ENCODE measurements around the gene TTLL10. TPM values are rescaled to one million over a fixed set of nuclear protein-coding genes. Genes with fewer than 3 reads are reported as not detected.

Gene TTLL10
- total RNA-seq, 1 donor from 2014 or later = 0.16 TPM

DNA sequence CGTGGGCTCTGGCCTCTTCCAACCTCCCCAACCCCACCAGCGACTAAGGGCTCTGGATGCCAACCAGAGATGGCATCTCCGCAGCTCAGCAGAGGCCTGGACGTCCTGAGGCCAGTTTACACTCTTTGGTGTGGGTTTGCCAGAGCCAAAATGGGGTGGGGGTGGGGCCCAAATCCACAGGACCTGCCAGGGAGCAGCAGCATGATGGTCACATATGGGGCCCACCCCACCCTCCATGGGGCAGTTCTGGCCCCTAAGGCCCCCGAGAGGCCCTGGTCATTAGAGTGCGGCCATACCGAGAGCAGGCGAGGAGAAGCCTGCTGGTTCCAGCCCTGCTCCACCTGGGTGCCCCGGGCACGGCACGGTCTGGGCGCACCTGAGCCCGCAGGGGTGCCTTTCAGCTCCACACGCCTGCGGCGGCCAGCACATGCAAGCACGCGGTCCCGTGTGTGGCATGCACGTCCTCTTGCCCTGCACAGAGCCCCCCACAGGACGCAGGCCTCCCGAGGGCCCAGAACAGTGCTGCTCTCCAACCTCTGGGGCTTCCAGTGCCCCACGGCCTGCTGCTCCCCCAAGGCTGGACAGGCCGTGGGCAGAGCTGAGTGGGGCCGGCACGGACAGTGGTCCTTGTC lies 68.0 kb downstream of the TTLL10 start:
- CTCF ChIA-PET = interaction anchor here (1.5 kb wide), 1 partner anchor 119 kb away, joined by 3 read pairs; no protein-coding TSS in a partner anchor
- no peak overlapping the region for H3K27ac Mint-ChIP-seq

DNA sequence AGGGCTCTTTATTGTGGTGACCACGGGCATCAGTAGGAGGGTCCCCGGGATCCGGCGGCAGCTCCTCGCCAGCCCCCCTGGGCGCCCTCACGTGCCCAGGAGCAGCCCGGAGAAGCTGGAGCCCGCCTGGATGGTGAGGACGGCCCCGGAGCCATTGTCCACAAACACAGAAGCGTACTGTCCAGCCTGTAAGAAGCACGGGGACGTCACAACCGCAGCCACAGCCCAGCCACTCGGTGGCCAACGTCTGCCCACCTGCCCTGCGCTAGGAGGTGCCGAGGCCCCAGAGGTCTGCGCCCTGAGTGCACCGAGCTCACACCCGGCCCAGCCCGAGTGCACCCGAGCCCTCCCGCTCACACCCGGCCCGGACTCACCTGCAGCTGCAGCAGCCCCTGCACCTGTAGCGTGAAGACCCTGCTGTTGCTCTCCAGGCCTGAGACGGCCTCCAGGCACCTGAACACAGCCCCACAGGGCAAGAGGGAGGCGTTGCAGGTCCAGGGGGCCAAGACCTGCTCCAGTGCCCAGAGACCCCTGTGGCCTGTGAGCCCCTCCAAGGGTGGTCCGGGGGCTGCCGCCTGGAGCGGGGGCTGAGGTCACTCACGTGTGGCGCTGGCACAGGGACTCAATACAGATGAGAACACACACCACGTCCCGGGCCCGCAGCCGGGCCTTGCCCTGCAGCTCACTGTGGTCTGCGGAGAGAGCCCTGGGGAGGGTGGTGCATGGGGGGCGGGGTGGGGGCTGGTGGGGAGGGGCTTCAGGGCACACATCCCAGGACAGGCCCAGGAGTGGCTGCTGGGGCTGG lies 69.0 kb downstream of the TTLL10 start:
- Mint-ChIP-seq H3K27me3 (no peaks in the 10 kb centered on the region), H3K36me3 (ENCODE audit: low read depth) (no peaks in the 10 kb centered on the region), H3K27ac (no peak overlapping the region), H3K4me3 (no peak overlapping the region), H3K4me1 (peaks cover 7% of the 10 kb centered on the region), H3K9me3 (no peaks in the 10 kb centered on the region)
- DNase-seq (no peak), ATAC-seq (ENCODE audit: low read depth) (no peak)
- ChIA-PET CTCF (interaction anchor here (1.5 kb wide), 1 partner anchor 120 kb away, joined by 3 read pairs; no protein-coding TSS in a partner anchor), POLR2A (no interaction called here)
- intact Hi-C loops (cut with micrococcal nuclease) = no loop called here
- TF ChIP-seq, protein P1, sequence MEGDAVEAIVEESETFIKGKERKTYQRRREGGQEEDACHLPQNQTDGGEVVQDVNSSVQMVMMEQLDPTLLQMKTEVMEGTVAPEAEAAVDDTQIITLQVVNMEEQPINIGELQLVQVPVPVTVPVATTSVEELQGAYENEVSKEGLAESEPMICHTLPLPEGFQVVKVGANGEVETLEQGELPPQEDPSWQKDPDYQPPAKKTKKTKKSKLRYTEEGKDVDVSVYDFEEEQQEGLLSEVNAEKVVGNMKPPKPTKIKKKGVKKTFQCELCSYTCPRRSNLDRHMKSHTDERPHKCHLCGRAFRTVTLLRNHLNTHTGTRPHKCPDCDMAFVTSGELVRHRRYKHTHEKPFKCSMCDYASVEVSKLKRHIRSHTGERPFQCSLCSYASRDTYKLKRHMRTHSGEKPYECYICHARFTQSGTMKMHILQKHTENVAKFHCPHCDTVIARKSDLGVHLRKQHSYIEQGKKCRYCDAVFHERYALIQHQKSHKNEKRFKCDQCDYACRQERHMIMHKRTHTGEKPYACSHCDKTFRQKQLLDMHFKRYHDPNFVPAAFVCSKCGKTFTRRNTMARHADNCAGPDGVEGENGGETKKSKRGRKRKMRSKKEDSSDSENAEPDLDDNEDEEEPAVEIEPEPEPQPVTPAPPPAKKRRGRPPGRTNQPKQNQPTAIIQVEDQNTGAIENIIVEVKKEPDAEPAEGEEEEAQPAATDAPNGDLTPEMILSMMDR (IDR thresholded peaks at IDR 0.05) = no peak

More for the DNA sequence above, 68.0 kb downstream of the TTLL10 start:
- Mint-ChIP-seq H3K4me1 (peaks cover 12% of the 10 kb centered on the region), H3K36me3 (ENCODE audit: low read depth) (no peaks in the 10 kb centered on the region), H3K27me3 (no peaks in the 10 kb centered on the region), H3K4me3 (no peak overlapping the region), H3K9me3 (no peaks in the 10 kb centered on the region)
- intact Hi-C loops (cut with micrococcal nuclease) = no loop called here
- ATAC-seq (ENCODE audit: low read depth) = no peak
- POLR2A ChIA-PET = interaction anchor here (0.6 to 0.7 kb wide), 2 partner anchors 11 to 27 kb away, joined by 3 to 8 read pairs; no protein-coding TSS in a partner anchor
- DNase-seq = no peak
- TF ChIP-seq, protein P1 (IDR thresholded peaks at IDR 0.05) = no peak

DNA sequence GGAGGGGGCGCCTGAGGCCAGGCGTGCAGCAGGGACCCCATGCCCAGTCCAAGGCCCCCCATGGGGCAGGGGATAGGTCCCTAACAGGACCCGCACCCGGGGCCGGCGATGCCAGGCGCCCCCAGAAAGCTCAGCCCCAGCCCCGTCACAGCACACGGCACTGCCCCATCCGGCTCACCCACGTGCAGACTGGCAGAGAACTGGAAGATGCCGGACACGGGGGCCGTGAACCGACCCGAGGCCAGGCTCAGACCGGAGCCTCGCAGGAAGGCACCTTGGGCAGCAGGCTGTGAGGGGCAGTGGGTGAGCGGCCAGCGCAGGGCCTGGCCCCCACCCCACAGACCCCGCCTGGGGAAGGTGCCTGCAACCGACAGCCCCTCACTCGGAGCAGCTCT lies 69.6 kb downstream of the TTLL10 start:
- no peaks in the 10 kb centered on the region for H3K9me3 Mint-ChIP-seq
- POLR2A ChIA-PET = no interaction called here
- no peak overlapping the region for H3K4me3 Mint-ChIP-seq
- no peak for DNase-seq
- peaks cover 2% of the 10 kb centered on the region for H3K4me1 Mint-ChIP-seq
- H3K36me3 Mint-ChIP-seq (ENCODE audit: low read depth) = no peaks in the 10 kb centered on the region
- CTCF ChIA-PET = interaction anchor here (1.5 kb wide), 1 partner anchor 120 kb away, joined by 3 read pairs; no protein-coding TSS in a partner anchor
- ATAC-seq (ENCODE audit: low read depth) = no peak
- TF ChIP-seq, protein P1 (IDR thresholded peaks at IDR 0.05) = no peak
- intact Hi-C loops (cut with micrococcal nuclease) = no loop called here
- no peak overlapping the region for H3K27ac Mint-ChIP-seq
- no peaks in the 10 kb centered on the region for H3K27me3 Mint-ChIP-seq

GRCh38 chr1:1243807-1244191 lies 70.1 kb downstream of the TTLL10 start:
- Mint-ChIP-seq H3K4me1 (no peaks in the 10 kb centered on the region), H3K4me3 (no peak overlapping the region), H3K27me3 (no peaks in the 10 kb centered on the region), H3K9me3 (no peaks in the 10 kb centered on the region), H3K36me3 (ENCODE audit: low read depth) (no peaks in the 10 kb centered on the region), H3K27ac (no peak overlapping the region)
- intact Hi-C loops (cut with micrococcal nuclease) = no loop called here
- DNase-seq (no peak), ATAC-seq (ENCODE audit: low read depth) (no peak)
- ChIA-PET POLR2A (no interaction called here), CTCF (no interaction called here)
- TF ChIP-seq, protein P1 (IDR thresholded peaks at IDR 0.05) = no peak

- ChIA-PET POLR2A (no interaction called here), CTCF (no interaction called here)
- no peak for DNase-seq
- H3K36me3 Mint-ChIP-seq (ENCODE audit: low read depth) = no peaks in the 10 kb centered on the region
- H3K27ac Mint-ChIP-seq = no peak overlapping the region
- ATAC-seq (ENCODE audit: low read depth) = no peak
- intact Hi-C loops (cut with micrococcal nuclease) = no loop called here
- TF ChIP-seq, protein P1 (IDR thresholded peaks at IDR 0.05) = no peak
- no peaks in the 10 kb centered on the region for H3K27me3 Mint-ChIP-seq
- no peaks in the 10 kb centered on the region for H3K4me1 Mint-ChIP-seq
- H3K9me3 Mint-ChIP-seq = no peaks in the 10 kb centered on the region
- H3K4me3 Mint-ChIP-seq = no peak overlapping the region
Observed at GRCh38 chr1:1244192-1244811, 70.6 kb downstream of the TTLL10 start.
